Muscle of leg (tissue), 16 donors: ENCODE measurements around the gene TMEM91. TPM values are rescaled to one million over a fixed set of nuclear protein-coding genes. Genes with fewer than 3 reads are reported as not detected.
A peak's percentile ranks its signal among the peaks of the same experiment; 100 is the strongest.

Source experiments
- DNase-seq: peaks from one replicate; pipeline ENCODE4 v3.0.0; 2013
- H3K27ac ChIP-seq: one replicate; pipeline ENCODE4 v1.5.1; 2013; ENCODE audit warnings: mild to moderate bottlenecking, low read length, control low read depth
- H3K27me3 ChIP-seq: one replicate; pipeline ENCODE4 v1.6.1; 2013; ENCODE audit warnings: low read length; ENCODE audit not compliant: control insufficient read depth, insufficient read depth
- H3K36me3 ChIP-seq: one replicate; pipeline ENCODE4 v1.6.1; 2013; ENCODE audit warnings: low read length; ENCODE audit not compliant: control insufficient read depth, insufficient read depth
- H3K4me1 ChIP-seq: one replicate; pipeline ENCODE4 v1.6.1; 2013; ENCODE audit warnings: low read length; ENCODE audit not compliant: control insufficient read depth, insufficient read depth
- H3K4me3 ChIP-seq: one replicate; pipeline ENCODE4 v1.5.1; 2013; ENCODE audit warnings: low read length, control low read depth
- H3K9me3 ChIP-seq: replicated peaks from 2 replicates; pipeline ENCODE4 v1.6.1; 2013; ENCODE audit warnings: low read depth, low read length; ENCODE audit not compliant: control insufficient read depth
- WGBS: methylation state at CpG from one replicate; pipeline ENCODE4 v1.1.5; 2013; ENCODE audit warnings: missing lambda C conversion rate; ENCODE audit not compliant: insufficient coverage; 5-methylcytosine and 5-hydroxymethylcytosine counted together
- long read RNA-seq, 11 donors: transcript quantifications; one replicate each; lab custom pipeline, GENCODE V29; 2026
- polyA plus RNA-seq, 8 donors: library from polyadenylated mRNA; unstranded; fragments of 120-200 nt; gene quantifications; one replicate each; pipeline versions ENCODE4 v1.2.1 to v1.2.3, GENCODE V29; 2013; ENCODE audit warnings: inconsistent platforms in 1 of 8, low replicate concordance in 1 of 8; ENCODE audit not compliant: insufficient read length in 8 of 8, insufficient read depth in 1 of 8
- total RNA-seq: library from RNA; stranded (reverse); fragments of 120-200 nt; gene quantifications from one replicate; pipeline ENCODE4 v1.2.4, GENCODE V29; 2013

TMEM91 gene
- 4.2 TPM for total RNA-seq
- 1 to 10 TPM; 2.6 to 9.2 (median 5.5) TPM for polyA plus RNA-seq
- long read RNA-seq, donor 1 = 0 reads
- long read RNA-seq, donor 2 = 0 reads
- long read RNA-seq, donor 3, partial matches to known transcripts = 0 of 1 reads
- long read RNA-seq, donor 3, other reads (novel, unspliced or antisense) = 0 of 1 reads
- long read RNA-seq, donor 4 = 0 reads
- long read RNA-seq, donor 5, partial matches to known transcripts = 0 of 2 reads
- long read RNA-seq, donor 5, other reads (novel, unspliced or antisense) = 0 of 2 reads
- long read RNA-seq, donor 6 = 0 reads
- long read RNA-seq, donor 7, partial matches to known transcripts = 0 of 1 reads
- long read RNA-seq, donor 7, other reads (novel, unspliced or antisense) = 0 of 1 reads
- long read RNA-seq, donor 8 = 0 reads
- long read RNA-seq, donor 9, partial matches to known transcripts = 0 of 1 reads
- long read RNA-seq, donor 9, other reads (novel, unspliced or antisense) = 0 of 1 reads
- long read RNA-seq, donor 10, partial matches to known transcripts = 7 of 8 reads
- long read RNA-seq, donor 10, other reads (novel, unspliced or antisense) = 0 of 8 reads
- long read RNA-seq, donor 11 = 0 reads

DNA sequence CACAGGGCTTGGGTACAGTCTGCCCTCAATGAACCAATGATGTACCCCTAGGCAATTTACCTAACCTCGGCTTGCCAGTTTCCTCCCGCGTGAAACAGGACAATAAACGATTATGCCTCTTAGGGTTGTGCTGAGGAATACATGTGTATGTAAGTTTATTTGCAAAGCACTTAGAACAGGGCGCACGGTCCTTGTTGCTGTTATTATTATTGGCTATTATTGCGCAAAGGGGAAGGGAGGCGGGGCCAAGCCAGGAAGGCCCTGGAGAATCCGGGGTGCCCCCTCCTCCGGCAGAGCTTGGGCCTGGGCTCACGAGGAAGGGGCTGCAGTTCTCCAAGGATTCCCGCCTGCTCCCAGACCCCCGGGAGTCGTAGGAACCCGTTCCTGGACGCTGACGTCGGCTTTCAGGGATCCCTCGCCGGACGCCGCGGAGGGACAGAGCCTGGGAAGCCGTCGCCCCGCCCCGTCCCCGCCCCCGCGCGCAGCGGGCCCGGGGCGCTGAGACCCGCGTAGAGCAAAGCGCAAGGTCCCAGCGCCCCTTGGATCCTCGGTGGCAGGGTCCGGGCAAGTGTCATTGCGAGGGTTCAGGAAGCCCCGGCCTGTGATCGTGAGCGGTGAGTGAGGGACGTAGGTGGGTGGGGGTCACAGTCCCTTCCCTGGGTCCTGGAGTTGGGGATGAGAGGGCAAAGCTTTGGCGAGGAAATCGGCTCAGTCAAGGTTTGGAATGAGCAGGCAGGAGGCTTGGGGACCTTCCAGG is at the start of gene TMEM91:
Gene TMEM91 (plus strand): TSS at position 293 of the 757 bp plus-strand sequence. CDS start 1,777 bp downstream, outside the sequence.
- peak within 1 kb of the TSS; percentile 55 for H3K4me3 ChIP-seq
- H3K4me1 ChIP-seq = peaks cover 25% of the 10 kb centered on the region
- H3K27ac ChIP-seq = no peak within 1 kb of the TSS
- WGBS = 2% methylated on average over 47 of the region's 47 CpGs
- H3K36me3 ChIP-seq = no peaks in the 10 kb centered on the region
- no peaks in the 10 kb centered on the region for H3K9me3 ChIP-seq
- DNase-seq = peak; percentile 45
- H3K27me3 ChIP-seq = no peaks in the 10 kb centered on the region

DNA sequence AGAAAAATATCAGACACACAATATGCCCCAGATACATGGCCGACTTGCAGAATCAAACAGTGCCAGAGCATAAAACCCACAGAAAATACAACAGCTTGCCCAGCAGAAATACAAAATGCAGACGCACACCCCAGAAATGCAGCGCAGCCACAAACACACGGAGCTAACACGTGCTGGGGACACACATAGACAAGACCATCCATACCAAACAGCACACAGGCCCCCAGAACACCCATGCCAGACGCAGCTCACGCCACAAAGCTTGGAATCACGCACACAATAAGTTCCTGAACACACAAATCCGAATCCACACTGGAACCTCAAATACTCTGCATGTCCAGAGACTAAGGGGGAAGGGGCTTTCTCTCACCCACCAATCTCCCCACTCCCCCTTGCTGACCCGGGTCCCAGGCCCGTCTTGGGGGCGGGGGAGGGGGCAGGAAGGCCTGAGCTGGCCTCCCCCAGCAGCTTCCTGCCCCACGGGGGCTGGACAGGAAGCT is 49.2 kb upstream of the TMEM91 start:
- Histone ChIP-seq H3K4me1 (peaks cover 73% of the 10 kb centered on the region), H3K9me3 (no peaks in the 10 kb centered on the region), H3K4me3 (peak overlapping the region; percentile 22), H3K36me3 (peaks cover 25% of the 10 kb centered on the region), H3K27me3 (peaks cover 8% of the 10 kb centered on the region), H3K27ac (peak overlapping the region; percentile 80)
- peak; percentile 48 for DNase-seq
- 33% methylated on average over 3 of the region's 13 CpGs for WGBS

DNA sequence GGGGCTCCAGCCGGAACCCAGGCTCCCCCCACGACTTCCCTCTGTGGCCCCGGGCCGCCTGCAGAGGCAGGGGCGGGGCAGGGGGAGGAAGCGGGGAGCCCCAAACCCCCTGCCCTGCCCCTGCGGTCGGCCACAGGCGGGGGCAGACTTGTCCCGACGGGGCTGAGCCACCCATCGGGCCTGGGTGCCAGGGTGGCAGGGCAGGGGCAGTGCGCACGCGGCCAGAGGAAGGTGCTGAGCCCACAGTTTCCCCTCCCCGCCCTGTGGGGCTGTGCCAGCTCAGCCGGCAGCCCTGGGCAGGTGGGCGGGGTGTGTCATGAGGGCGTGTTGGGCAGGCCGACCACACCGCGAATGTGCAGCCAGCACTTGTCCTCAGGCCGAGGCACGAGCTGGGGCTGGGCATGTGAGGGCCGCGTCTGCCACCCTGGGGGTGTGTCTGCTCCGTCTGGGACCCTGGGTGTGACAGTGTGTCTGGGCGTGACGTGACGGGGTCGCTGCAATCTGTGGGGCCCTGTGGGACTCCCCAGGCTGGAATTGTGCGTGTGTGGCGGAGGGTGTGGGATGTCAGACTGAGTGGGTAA is 48.7 kb upstream of the TMEM91 start:
- Histone ChIP-seq H3K27ac (peak overlapping the region; percentile 80), H3K36me3 (peaks cover 19% of the 10 kb centered on the region), H3K27me3 (peaks cover 8% of the 10 kb centered on the region), H3K4me3 (peak overlapping the region; percentile 22), H3K4me1 (peaks cover 73% of the 10 kb centered on the region), H3K9me3 (no peaks in the 10 kb centered on the region)
- peak; percentile 75 for DNase-seq
- WGBS = 24% methylated on average over 24 of the region's 33 CpGs

DNA sequence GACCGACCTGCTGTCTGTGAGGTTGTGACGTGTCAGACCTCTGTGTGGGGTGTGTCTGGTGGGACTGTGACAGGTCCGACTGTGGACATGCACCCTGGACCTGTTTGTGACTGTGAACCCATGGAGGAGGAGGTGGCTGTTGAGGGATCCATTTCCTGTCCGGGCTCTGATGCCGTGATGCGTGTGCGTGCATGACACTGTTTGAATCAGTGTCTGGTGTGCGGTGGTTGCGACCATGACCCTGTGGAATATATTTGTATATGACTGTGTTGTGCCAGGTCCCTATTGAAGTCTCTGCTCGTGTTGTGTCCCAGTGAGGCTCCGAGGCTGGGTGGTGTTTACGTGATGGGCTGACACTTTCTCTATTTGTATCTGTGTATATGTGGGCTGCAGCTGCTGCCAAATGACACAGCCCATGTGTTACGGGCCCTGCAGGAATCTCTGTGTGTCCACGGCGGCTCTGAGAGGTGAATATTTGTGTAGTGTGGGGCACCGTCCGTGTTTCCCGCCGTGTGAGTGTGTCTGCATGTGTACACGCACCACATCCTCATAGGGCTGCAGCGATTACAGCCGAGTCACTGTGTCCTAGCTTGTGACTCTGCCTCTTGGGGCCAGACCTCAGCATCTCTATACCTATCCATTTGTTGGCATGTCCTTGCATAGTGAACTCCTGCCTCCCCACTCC is 48.0 kb upstream of the TMEM91 start:
- no peak overlapping the region for H3K4me3 ChIP-seq
- H3K4me1 ChIP-seq = peaks cover 67% of the 10 kb centered on the region
- H3K9me3 ChIP-seq = no peaks in the 10 kb centered on the region
- H3K27me3 ChIP-seq = peaks cover 8% of the 10 kb centered on the region
- peaks cover 13% of the 10 kb centered on the region for H3K36me3 ChIP-seq
- 58% methylated on average over 13 of the region's 22 CpGs for WGBS
- DNase-seq = peak; percentile 42
- H3K27ac ChIP-seq = peak overlapping the region; percentile 80

DNA sequence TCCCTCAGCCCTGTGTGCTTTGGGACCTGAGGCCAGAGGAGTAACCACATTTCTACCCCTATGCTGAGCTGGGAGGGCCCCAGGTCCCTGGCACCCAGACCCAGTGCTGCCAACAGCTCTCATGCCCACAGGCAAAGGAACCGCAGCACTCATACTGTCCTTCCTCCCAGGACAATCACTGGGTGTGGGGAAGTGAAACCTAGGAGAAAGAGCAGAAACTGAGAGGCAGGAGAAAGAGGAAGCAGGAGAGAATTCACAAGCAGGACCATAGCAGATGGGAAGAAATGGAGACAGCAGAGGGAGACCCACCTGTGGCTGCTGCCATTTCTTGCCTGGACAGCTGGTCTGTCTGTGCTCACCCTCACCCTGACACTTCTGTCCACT is 47.5 kb upstream of the TMEM91 start:
- Histone ChIP-seq H3K36me3 (peaks cover 9% of the 10 kb centered on the region), H3K27ac (peak overlapping the region; percentile 37), H3K9me3 (no peaks in the 10 kb centered on the region), H3K27me3 (peaks cover 8% of the 10 kb centered on the region), H3K4me3 (no peak overlapping the region), H3K4me1 (peaks cover 61% of the 10 kb centered on the region)
- no CpG with 5 or more reads among the region's 1 CpG for WGBS
- peak; percentile 74 for DNase-seq

DNA sequence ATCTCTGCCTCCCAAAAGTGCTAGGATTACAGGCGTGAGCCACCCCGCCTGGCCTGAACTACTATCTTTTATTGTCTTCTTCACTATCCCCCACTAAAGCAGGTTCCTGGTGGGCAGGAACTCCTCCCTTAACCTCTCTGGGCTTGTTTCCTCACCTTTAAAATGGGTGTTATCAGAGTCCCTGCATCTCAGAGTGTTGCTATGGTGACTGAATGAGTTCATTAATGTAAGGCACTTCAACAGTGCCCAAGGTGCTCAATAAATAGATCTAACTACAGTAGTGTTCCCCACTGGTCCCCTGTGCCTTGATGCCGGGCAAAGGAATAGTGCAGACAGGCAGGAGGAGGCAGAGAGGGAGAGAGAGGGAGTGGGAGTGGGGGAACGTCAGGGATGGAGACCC is 45.9 kb upstream of the TMEM91 start:
- 100% methylated on average over 2 of the region's 4 CpGs for WGBS
- peaks cover 45% of the 10 kb centered on the region for H3K4me1 ChIP-seq

DNA sequence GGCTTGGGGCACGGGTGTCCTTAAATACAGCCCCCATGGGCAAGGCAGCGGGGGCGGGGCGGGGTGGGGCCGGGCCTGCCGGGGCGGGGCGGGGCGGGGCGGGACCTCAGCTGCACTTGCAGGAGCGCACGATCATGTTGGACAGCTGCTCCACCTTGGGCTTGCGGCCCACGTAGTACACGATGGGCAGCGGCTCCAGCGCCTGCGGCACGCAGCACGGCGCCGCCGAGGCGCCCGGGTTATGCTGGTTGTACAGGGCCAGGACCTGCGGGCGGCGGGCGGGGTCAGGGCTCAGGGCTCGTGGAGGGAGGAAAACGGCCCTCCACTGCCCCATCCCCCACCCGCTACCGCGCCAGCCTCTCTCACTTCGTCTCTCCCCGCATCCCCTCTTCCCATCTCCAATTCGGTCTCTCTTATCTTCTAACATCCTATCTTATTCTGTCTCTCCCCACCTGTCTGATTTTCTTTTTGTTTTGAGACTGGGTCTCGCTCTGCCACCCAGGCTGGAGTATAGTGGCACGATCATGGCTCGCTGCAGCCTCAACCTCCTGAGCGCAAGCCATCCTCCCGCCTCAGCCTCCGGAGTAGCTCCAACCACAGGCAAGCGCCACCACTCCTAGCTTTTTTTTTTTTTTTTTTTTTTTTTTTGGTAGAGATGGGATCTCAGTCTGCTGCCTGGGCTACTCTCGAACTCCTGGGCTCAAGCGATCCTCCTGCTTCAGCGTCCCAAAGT is 45.2 kb upstream of the TMEM91 start:
- H3K27ac ChIP-seq = no peak overlapping the region
- no peak for DNase-seq
- peaks cover 2% of the 10 kb centered on the region for H3K36me3 ChIP-seq
- no peak overlapping the region for H3K4me3 ChIP-seq
- 28% methylated on average over 42 of the region's 47 CpGs for WGBS
- peaks cover 8% of the 10 kb centered on the region for H3K27me3 ChIP-seq
- no peaks in the 10 kb centered on the region for H3K9me3 ChIP-seq
- H3K4me1 ChIP-seq = peaks cover 38% of the 10 kb centered on the region

More for the DNA sequence above, 45.9 kb upstream of the TMEM91 start:
- Histone ChIP-seq H3K9me3 (no peaks in the 10 kb centered on the region), H3K36me3 (peaks cover 2% of the 10 kb centered on the region), H3K4me3 (no peak overlapping the region), H3K27ac (no peak overlapping the region), H3K27me3 (peaks cover 8% of the 10 kb centered on the region)
- no peak for DNase-seq

DNA sequence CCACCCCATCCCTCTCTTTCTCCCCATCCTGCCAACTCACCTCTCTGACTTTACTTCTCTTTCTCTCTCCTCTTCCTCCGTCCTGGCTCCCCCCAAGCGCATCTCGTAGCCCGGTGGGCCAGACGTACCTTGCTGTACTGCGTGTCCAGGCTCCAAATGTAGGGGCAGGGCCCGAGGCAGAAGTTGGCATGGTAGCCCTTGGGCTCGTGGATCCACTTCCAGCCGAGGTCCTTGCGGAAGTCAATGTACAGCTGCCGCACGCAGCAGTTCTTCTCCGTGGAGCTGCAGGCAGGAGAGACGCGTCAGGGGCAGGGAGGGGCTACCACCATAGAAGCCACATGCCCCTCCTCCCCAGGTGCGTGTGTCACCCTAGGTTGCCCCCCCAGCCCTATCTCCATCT is 44.3 kb upstream of the TMEM91 start:
- no peak for DNase-seq
- Histone ChIP-seq H3K4me1 (peaks cover 30% of the 10 kb centered on the region), H3K27ac (no peak overlapping the region), H3K9me3 (no peaks in the 10 kb centered on the region), H3K4me3 (no peak overlapping the region), H3K27me3 (peaks cover 5% of the 10 kb centered on the region), H3K36me3 (peaks cover 2% of the 10 kb centered on the region)
- 79% methylated on average over 13 of the region's 16 CpGs for WGBS

DNA sequence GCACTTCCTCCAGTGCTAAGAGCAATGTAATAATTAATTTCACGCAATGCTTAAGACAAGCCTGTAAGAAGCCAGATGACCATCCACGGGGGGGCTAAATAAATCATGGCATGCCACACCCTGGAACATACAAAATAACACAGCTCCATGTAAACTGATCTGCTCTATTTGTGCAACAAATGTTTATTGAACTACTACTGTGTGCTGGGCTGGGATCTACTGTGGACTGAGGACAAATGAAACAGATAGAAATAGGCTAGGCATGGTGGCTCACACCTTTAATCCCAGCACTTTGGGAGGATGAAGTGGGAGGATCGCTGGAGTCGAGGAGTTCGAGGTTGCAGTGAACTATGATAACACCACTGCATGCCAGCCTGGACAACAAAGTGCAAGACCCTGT is 43.9 kb upstream of the TMEM91 start:
- no peak overlapping the region for H3K27ac ChIP-seq
- DNase-seq = no peak
- WGBS = 100% methylated on average over 3 of the region's 5 CpGs
- H3K4me3 ChIP-seq = no peak overlapping the region
- peaks cover 2% of the 10 kb centered on the region for H3K36me3 ChIP-seq
- H3K9me3 ChIP-seq = no peaks in the 10 kb centered on the region
- peaks cover 25% of the 10 kb centered on the region for H3K4me1 ChIP-seq
- H3K27me3 ChIP-seq = peaks cover under 1% of the 10 kb centered on the region
